OCI-LY1 (cell line): ENCODE measurements around the gene OXCT1.
"Not testable (repeated sequence)": the region's sequence is repeated elsewhere in the genome, so short reads cannot be mapped to it uniquely, and the experiment has no call there.

Experiments used
- H2AFZ ChIP-seq: fragments of 200-600 bp; sonication (generic), shearing (Covaris generic); 2 replicates; pipeline ENCODE4 v1.6.0; 2014; ENCODE audit warnings: antibody characterized with exemption, mild to moderate bottlenecking, low read length
- H3F3A ChIP-seq: fragments of 200-600 bp; sonication (generic), shearing (Covaris generic); 2 replicates; pipeline ENCODE4 v1.6.0; 2014; ENCODE audit warnings: mild to moderate bottlenecking, antibody characterized with exemption, low read length, moderate library complexity; ENCODE audit not compliant: insufficient read depth
- H3K27ac ChIP-seq: fragments of 200-600 bp; sonication (generic); 2 replicates; pipeline ENCODE4 v1.5.1; 2014; ENCODE audit warnings: low read length, mixed run types, mild to moderate bottlenecking, low read depth; ENCODE audit not compliant: poor library complexity, severe bottlenecking
- H3K27me3 ChIP-seq: fragments of 200-600 bp; sonication (generic); 2 replicates; pipeline ENCODE4 v1.6.0; 2014; ENCODE audit warnings: antibody characterized with exemption, mild to moderate bottlenecking, low read length, moderate library complexity; ENCODE audit not compliant: insufficient read depth
- H3K36me3 ChIP-seq: fragments of 200-600 bp; sonication (generic); 2 replicates; pipeline ENCODE4 v1.6.1; 2014; ENCODE audit warnings: mild to moderate bottlenecking, antibody characterized with exemption, low read length, moderate library complexity, mixed read lengths; ENCODE audit not compliant: insufficient read depth
- H3K4me1 ChIP-seq: fragments of 200-600 bp; sonication (generic); 2 replicates; pipeline ENCODE4 v1.5.1; 2014; ENCODE audit warnings: mild to moderate bottlenecking, low read length, moderate library complexity; ENCODE audit not compliant: insufficient read depth, severe bottlenecking
- H3K4me2 ChIP-seq: fragments of 200-600 bp; sonication (generic), shearing (Covaris generic); 2 replicates; pipeline ENCODE4 v1.6.1; 2014; ENCODE audit warnings: low read length
- H3K4me3 ChIP-seq: fragments of 200-600 bp; sonication (generic); 2 replicates; pipeline ENCODE4 v1.5.1; 2014; ENCODE audit warnings: low read length, low read depth, mild to moderate bottlenecking, mixed read lengths; ENCODE audit not compliant: poor library complexity, severe bottlenecking
- H3K79me2 ChIP-seq: fragments of 200-600 bp; shearing (Covaris generic); 2 replicates; pipeline ENCODE4 v1.6.1; 2016; ENCODE audit warnings: mixed run types, low read length, mixed read lengths; ENCODE audit not compliant: insufficient read depth
- H3K9ac ChIP-seq: fragments of 200-600 bp; sonication (generic), shearing (Covaris generic); 2 replicates; pipeline ENCODE4 v1.6.1; 2014; ENCODE audit warnings: mild to moderate bottlenecking, low read length, mixed read lengths
- H3K9me2 ChIP-seq: fragments of 200-600 bp; sonication (generic), shearing (Covaris generic); 2 replicates; pipeline ENCODE4 v1.6.1; 2014; ENCODE audit warnings: low read depth, mild to moderate bottlenecking, low read length, mixed read lengths
- H3K9me3 ChIP-seq: fragments of 200-600 bp; shearing (Covaris generic); 2 replicates; pipeline ENCODE4 v1.6.1; 2014; ENCODE audit warnings: low read length, mixed read lengths
- H4K20me1 ChIP-seq: fragments of 200-600 bp; sonication (generic), shearing (Covaris generic); 2 replicates; pipeline ENCODE4 v1.6.0; 2016; ENCODE audit warnings: mild to moderate bottlenecking, low read length; ENCODE audit not compliant: insufficient read depth
- EZH2 ChIP-seq: fragments of 200-600 bp; sonication (generic), shearing (Covaris generic); IDR thresholded peaks from 2 replicates; pipeline ENCODE4 v1.8.0; 2017; ENCODE audit warnings: borderline replicate concordance, mixed run types, mild to moderate bottlenecking, antibody characterized with exemption, low read length, moderate library complexity, mixed read lengths
- TF ChIP-seq, protein P1 (sequence below): fragments of 200-600 bp; sonication (generic), shearing (Covaris generic); IDR thresholded peaks from 2 replicates; pipeline ENCODE4 v1.5.1; 2017; ENCODE audit warnings: mild to moderate bottlenecking, antibody characterized with exemption, low read length, moderate library complexity, mixed read lengths

The OXCT1 gene

GRCh38 chr5:41852293-41852692, 17.9 kb downstream of the OXCT1 start:
- H2AFZ ChIP-seq: no peak overlapping the region
- no peaks in the 10 kb centered on the region for H3K9me2 ChIP-seq
- H3K27me3 ChIP-seq: no peaks in the 10 kb centered on the region
- H3K4me2 ChIP-seq: no peak overlapping the region
- no peak for TF ChIP-seq EZH2
- TF ChIP-seq, protein P1, sequence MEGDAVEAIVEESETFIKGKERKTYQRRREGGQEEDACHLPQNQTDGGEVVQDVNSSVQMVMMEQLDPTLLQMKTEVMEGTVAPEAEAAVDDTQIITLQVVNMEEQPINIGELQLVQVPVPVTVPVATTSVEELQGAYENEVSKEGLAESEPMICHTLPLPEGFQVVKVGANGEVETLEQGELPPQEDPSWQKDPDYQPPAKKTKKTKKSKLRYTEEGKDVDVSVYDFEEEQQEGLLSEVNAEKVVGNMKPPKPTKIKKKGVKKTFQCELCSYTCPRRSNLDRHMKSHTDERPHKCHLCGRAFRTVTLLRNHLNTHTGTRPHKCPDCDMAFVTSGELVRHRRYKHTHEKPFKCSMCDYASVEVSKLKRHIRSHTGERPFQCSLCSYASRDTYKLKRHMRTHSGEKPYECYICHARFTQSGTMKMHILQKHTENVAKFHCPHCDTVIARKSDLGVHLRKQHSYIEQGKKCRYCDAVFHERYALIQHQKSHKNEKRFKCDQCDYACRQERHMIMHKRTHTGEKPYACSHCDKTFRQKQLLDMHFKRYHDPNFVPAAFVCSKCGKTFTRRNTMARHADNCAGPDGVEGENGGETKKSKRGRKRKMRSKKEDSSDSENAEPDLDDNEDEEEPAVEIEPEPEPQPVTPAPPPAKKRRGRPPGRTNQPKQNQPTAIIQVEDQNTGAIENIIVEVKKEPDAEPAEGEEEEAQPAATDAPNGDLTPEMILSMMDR: no peak
- no peaks in the 10 kb centered on the region; the same call in 1 of the 2 replicates for H3K9me3 ChIP-seq
- peaks cover 74% of the 10 kb centered on the region for H3K36me3 ChIP-seq
- H3K4me1 ChIP-seq: no peaks in the 10 kb centered on the region
- no peaks in the 10 kb centered on the region for H3K79me2 ChIP-seq
- H4K20me1 ChIP-seq: no peaks in the 10 kb centered on the region
- H3K9ac ChIP-seq: no peak overlapping the region
- no peaks in the 10 kb centered on the region for H3F3A ChIP-seq
- H3K4me3 ChIP-seq: no peak overlapping the region
- H3K27ac ChIP-seq: no peak overlapping the region

- TF ChIP-seq, protein P1: no peak
- TF ChIP-seq EZH2: no peak
- H3K9ac ChIP-seq: no peak overlapping the region
- H4K20me1 ChIP-seq: no peaks in the 10 kb centered on the region
- no peak overlapping the region for H3K4me2 ChIP-seq
- H3K79me2 ChIP-seq: no peaks in the 10 kb centered on the region
- H3K4me3 ChIP-seq: no peak overlapping the region
- H3K9me3 ChIP-seq: no peaks in the 10 kb centered on the region; the same call in 1 of the 2 replicates
- no peaks in the 10 kb centered on the region for H3F3A ChIP-seq
- H3K36me3 ChIP-seq: peaks cover 69% of the 10 kb centered on the region
- no peaks in the 10 kb centered on the region for H3K27me3 ChIP-seq
- no peaks in the 10 kb centered on the region for H3K9me2 ChIP-seq
- no peak overlapping the region for H3K27ac ChIP-seq
- no peak overlapping the region for H2AFZ ChIP-seq
- H3K4me1 ChIP-seq: no peaks in the 10 kb centered on the region
Measured at GRCh38 chr5:41851116-41851515, 19.1 kb downstream of the OXCT1 start.

- TF ChIP-seq, protein P1: no peak
- TF ChIP-seq EZH2: no peak
- Histone ChIP-seq H3K27me3 (no peaks in the 10 kb centered on the region), H3F3A (no peaks in the 10 kb centered on the region; the same call in 1 of the 2 replicates), H3K4me1 (no peaks in the 10 kb centered on the region), H3K9me2 (no peaks in the 10 kb centered on the region), H3K9me3 (no peaks in the 10 kb centered on the region; the same call in 1 of the 2 replicates), H3K79me2 (no peaks in the 10 kb centered on the region), H3K4me3 (no peak overlapping the region), H4K20me1 (no peaks in the 10 kb centered on the region), H2AFZ (no peak overlapping the region), H3K4me2 (no peak overlapping the region), H3K9ac (no peak overlapping the region), H3K27ac (no peak overlapping the region), H3K36me3 (peaks cover 57% of the 10 kb centered on the region)
Measured at GRCh38 chr5:41848983-41849382, 21.2 kb downstream of the OXCT1 start.

DNA sequence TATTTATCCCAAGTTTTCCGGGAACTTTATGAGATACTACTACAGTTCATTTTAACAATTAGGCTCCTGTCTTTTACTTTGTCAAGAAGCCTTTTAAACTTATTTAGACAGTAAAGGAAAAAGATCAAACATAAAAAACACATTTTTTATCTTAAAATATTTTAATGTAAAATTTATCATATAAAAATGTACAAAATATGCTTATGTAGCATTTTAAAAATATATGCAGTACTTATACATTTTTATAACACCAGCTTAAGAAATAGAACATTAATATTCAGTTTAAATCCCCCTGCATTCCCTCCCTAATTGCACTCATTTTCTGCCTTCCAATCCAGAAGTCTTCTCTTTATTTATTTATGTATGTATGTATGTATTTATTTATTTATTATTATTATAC, 24.5 kb downstream of the OXCT1 start:
- not testable (repeated sequence) for H3F3A ChIP-seq
- H3K36me3 ChIP-seq: peaks cover 48% of the 10 kb centered on the region

More for the DNA sequence above, 24.5 kb downstream of the OXCT1 start:
- H3K79me2 ChIP-seq, H3K4me3 ChIP-seq, H3K27me3 ChIP-seq, H3K9me3 ChIP-seq, H3K9me2 ChIP-seq, H2AFZ ChIP-seq, H3K27ac ChIP-seq, H4K20me1 ChIP-seq, H3K4me1 ChIP-seq, H3K9ac ChIP-seq, H3K4me2 ChIP-seq: not testable (repeated sequence)
